HepG2 (cell line): ENCODE data around the gene ASXL1. TPM values are rescaled to one million over a fixed set of nuclear protein-coding genes. Genes with fewer than 3 reads are reported as not detected.

Experiments
- CBX5 ChIP-seq: sonication (generic); formaldehyde crosslinking; IDR thresholded peaks from 2 replicates; pipeline ENCODE4 v1.4.0; 2020; ENCODE audit warnings: missing genetic modification reagents, borderline replicate concordance
- CENPT ChIP-seq: sonication (generic); formaldehyde crosslinking; IDR thresholded peaks from 2 replicates; pipeline ENCODE4 v1.8.0; 2022; ENCODE audit warnings: low read depth, mild to moderate bottlenecking, moderate library complexity, missing genetic modification reagents
- GZF1 ChIP-seq: sonication (generic); formaldehyde crosslinking; IDR thresholded peaks from 2 replicates; pipeline ENCODE4 v1.5.1; 2020; ENCODE audit warnings: mild to moderate bottlenecking, missing genetic modification reagents
- ISL2 ChIP-seq: sonication (generic); formaldehyde crosslinking; IDR thresholded peaks from 2 replicates; pipeline ENCODE4 v1.5.0; 2020; ENCODE audit warnings: missing genetic modification reagents
- MAFF ChIP-seq: IDR thresholded peaks from 2 replicates; pipeline ENCODE4 v1.6.1; 2011; ENCODE audit warnings: low read depth, low read length, improper control_type of control experiment
- RBM39 ChIP-seq: fragments of 200-400 bp; formaldehyde crosslinking; IDR thresholded peaks from one replicate; pipeline ENCODE4 v1.6.1; 2018; ENCODE audit warnings: antibody characterized with exemption, mild to moderate bottlenecking, low read depth, low read length; ENCODE audit not compliant: poor library complexity, severe bottlenecking
- SMARCE1 ChIP-seq: fragments of 450-650 bp; IDR thresholded peaks from 2 replicates; pipeline ENCODE4 v1.6.1; 2017; ENCODE audit warnings: borderline replicate concordance
- TBX3 ChIP-seq: fragments of 450-650 bp; IDR thresholded peaks from 2 replicates; pipeline ENCODE4 v1.6.1; 2017; ENCODE audit warnings: antibody characterized with exemption, mild to moderate bottlenecking, inconsistent platforms, borderline replicate concordance
- ZC3H4 ChIP-seq: sonication (generic); formaldehyde crosslinking; IDR thresholded peaks from 2 replicates; pipeline ENCODE4 v1.4.0; 2020; ENCODE audit warnings: missing genetic modification reagents, borderline replicate concordance
- ZFYVE20 ChIP-seq: sonication (generic); formaldehyde crosslinking; IDR thresholded peaks from 2 replicates; pipeline ENCODE4 v1.8.0; 2023; ENCODE audit warnings: low read depth, mild to moderate bottlenecking, moderate library complexity, missing genetic modification reagents, borderline replicate concordance
- ZNF350 ChIP-seq: sonication (generic); formaldehyde crosslinking; IDR thresholded peaks from 2 replicates; pipeline ENCODE4 v1.4.0; 2020; ENCODE audit warnings: mild to moderate bottlenecking, low read depth, missing genetic modification reagents, borderline replicate concordance
- ZNF841 ChIP-seq: sonication (generic); formaldehyde crosslinking; IDR thresholded peaks from 2 replicates; pipeline ENCODE4 v1.8.1; 2023; ENCODE audit warnings: missing genetic modification reagents, borderline replicate concordance
- ZNF879 ChIP-seq: sonication (generic); formaldehyde crosslinking; IDR thresholded peaks from 2 replicates; pipeline ENCODE4 v1.8.1; 2023; ENCODE audit warnings: missing genetic modification reagents
- polyA plus RNA-seq, 8 experiments: library from polyadenylated mRNA; depleted of rRNA in 3 of 8; stranded (reverse) in 7 of 8; unstranded in 1 of 8; fragments of >200 nt; fragmentation: Illumina TruSeq in 4 of 8; extraction: Trizol in 4 of 8; gene quantifications; 2 replicates each; pipeline versions ENCODE4 v1.2.1 to v1.2.3, GENCODE V29; 2011 to 2016; ENCODE audit warnings: low read depth in 4 of 8, missing spikeins in 1 of 8, mixed read lengths in 1 of 8; ENCODE audit not compliant: insufficient read depth in 1 of 8
- total RNA-seq, 5 experiments: library from RNA; depleted of rRNA; stranded (reverse); fragments of >200 nt; fragmentation: Illumina TruSeq; extraction: Trizol; gene quantifications; 2 replicates each; pipeline ENCODE4 v1.2.3, GENCODE V29; 2016; ENCODE audit warnings: low read depth in 1 of 5
- TF ChIP-seq, protein P1 (sequence below): sonication (generic); formaldehyde crosslinking; IDR thresholded peaks from 2 replicates; pipeline ENCODE4 v1.5.1; 2020; ENCODE audit warnings: mild to moderate bottlenecking, missing genetic modification reagents, borderline replicate concordance
- TF ChIP-seq, protein P2 (sequence below): IDR thresholded peaks from 2 replicates; pipeline ENCODE4 v1.6.1; 2016; ENCODE audit warnings: low read depth, borderline replicate concordance
- TF ChIP-seq, protein P3 (sequence below): sonication (generic); formaldehyde crosslinking; IDR thresholded peaks from 2 replicates; pipeline ENCODE4 v1.4.0; 2020; ENCODE audit warnings: missing genetic modification reagents
- TF ChIP-seq, protein P4 (sequence below): IDR thresholded peaks from 2 replicates; pipeline ENCODE4 v1.6.1; 2016; ENCODE audit warnings: low read depth, missing genetic modification reagents, missing compliant biosample characterization
- TF ChIP-seq, protein P5 (sequence below): sonication (generic); formaldehyde crosslinking; IDR thresholded peaks from 2 replicates; pipeline ENCODE4; 2020; ENCODE audit warnings: missing genetic modification reagents, mild to moderate bottlenecking, borderline replicate concordance

The ASXL1 gene
- total and polyA plus RNA-seq, 2 of the 13 experiments (the other 11 are each of a cell fraction or from before 2014, with no cell fraction given): 62.1 to 74.8 TPM

DNA sequence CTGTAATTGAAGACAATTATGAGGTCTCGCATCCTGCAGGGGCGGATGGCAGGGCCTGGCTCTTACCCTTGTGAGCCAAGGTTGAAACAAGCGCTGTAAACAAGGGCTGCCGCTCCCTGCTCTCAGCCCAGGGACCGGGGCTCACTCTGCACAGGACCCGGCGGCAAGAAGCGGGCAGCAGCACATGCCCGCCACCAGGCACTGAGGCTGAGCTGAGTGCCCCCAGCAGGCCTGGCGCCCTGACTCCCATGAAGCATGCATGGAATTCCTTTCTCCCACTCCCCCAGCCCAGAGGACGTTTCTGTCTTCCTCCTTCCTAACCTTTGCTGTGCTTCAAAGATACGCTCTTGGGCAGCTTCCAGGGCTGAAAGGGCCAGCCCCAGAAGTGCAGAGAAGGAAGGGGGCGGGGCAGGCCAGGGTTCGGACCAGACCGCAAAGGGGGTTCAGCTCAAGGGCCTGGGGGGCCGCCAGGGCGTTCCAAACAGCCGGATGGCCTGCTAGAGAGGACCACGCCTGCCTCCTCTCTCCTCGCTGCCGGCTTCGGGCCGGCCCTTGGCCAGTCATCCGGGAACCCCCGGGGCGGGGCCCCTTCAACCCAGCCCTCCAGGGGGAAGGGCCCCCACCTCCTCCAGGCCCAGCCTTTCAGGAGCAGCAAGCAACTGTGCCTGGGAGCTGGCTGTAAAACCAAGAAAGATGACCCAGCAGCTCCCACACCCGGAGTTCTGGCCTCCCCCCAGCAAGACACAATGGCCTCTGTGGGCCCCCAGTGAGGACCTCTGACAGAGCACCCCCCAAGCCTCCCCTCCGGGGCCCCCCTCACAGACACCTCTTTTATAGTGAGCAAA lies 117.1 kb downstream of the ASXL1 start (continued):
- TF ChIP-seq, protein P1, sequence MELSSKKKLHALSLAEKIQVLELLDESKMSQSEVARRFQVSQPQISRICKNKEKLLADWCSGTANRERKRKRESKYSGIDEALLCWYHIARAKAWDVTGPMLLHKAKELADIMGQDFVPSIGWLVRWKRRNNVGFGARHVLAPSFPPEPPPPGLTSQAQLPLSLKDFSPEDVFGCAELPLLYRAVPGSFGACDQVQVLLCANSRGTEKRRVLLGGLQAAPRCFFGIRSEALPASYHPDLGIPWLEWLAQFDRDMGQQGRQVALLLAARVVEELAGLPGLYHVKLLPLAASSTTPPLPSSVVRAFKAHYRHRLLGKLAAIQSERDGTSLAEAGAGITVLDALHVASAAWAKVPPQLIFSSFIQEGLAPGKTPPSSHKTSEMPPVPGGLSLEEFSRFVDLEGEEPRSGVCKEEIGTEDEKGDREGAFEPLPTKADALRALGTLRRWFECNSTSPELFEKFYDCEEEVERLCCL (CRISPR knock-in tag): no peak; the same call in 1 of the 2 replicates
- TF ChIP-seq, protein P2, sequence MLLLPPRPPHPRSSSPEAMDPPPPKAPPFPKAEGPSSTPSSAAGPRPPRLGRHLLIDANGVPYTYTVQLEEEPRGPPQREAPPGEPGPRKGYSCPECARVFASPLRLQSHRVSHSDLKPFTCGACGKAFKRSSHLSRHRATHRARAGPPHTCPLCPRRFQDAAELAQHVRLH: peak; percentile 42; the same call in 1 of the 2 replicates
- peak; percentile 14; the same call in 1 of the 2 replicates for TF ChIP-seq ZFYVE20 (CRISPR knock-in tag)
- peak; percentile 68 for TF ChIP-seq ISL2
- no peak for TF ChIP-seq ZNF879
- TF ChIP-seq GZF1 (CRISPR knock-in tag): no peak
- TF ChIP-seq ZC3H4 (CRISPR knock-in tag): no peak
- no peak for TF ChIP-seq ZNF841 (CRISPR knock-in tag)
- TF ChIP-seq, protein P3, sequence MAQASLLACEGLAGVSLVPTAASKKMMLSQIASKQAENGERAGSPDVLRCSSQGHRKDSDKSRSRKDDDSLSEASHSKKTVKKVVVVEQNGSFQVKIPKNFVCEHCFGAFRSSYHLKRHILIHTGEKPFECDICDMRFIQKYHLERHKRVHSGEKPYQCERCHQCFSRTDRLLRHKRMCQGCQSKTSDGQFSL (CRISPR knock-in tag): peak; percentile 67; the same call in 1 of the 2 replicates
- TF ChIP-seq MAFF: no peak
- TF ChIP-seq, protein P4, sequence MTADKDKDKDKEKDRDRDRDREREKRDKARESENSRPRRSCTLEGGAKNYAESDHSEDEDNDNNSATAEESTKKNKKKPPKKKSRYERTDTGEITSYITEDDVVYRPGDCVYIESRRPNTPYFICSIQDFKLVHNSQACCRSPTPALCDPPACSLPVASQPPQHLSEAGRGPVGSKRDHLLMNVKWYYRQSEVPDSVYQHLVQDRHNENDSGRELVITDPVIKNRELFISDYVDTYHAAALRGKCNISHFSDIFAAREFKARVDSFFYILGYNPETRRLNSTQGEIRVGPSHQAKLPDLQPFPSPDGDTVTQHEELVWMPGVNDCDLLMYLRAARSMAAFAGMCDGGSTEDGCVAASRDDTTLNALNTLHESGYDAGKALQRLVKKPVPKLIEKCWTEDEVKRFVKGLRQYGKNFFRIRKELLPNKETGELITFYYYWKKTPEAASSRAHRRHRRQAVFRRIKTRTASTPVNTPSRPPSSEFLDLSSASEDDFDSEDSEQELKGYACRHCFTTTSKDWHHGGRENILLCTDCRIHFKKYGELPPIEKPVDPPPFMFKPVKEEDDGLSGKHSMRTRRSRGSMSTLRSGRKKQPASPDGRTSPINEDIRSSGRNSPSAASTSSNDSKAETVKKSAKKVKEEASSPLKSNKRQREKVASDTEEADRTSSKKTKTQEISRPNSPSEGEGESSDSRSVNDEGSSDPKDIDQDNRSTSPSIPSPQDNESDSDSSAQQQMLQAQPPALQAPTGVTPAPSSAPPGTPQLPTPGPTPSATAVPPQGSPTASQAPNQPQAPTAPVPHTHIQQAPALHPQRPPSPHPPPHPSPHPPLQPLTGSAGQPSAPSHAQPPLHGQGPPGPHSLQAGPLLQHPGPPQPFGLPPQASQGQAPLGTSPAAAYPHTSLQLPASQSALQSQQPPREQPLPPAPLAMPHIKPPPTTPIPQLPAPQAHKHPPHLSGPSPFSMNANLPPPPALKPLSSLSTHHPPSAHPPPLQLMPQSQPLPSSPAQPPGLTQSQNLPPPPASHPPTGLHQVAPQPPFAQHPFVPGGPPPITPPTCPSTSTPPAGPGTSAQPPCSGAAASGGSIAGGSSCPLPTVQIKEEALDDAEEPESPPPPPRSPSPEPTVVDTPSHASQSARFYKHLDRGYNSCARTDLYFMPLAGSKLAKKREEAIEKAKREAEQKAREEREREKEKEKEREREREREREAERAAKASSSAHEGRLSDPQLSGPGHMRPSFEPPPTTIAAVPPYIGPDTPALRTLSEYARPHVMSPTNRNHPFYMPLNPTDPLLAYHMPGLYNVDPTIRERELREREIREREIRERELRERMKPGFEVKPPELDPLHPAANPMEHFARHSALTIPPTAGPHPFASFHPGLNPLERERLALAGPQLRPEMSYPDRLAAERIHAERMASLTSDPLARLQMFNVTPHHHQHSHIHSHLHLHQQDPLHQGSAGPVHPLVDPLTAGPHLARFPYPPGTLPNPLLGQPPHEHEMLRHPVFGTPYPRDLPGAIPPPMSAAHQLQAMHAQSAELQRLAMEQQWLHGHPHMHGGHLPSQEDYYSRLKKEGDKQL: no peak
- TF ChIP-seq CBX5 (CRISPR knock-in tag): peak; percentile 35; the same call in 1 of the 2 replicates
- no peak for TF ChIP-seq SMARCE1
- peak; percentile 7; the same call in 1 of the 2 replicates for TF ChIP-seq TBX3
- peak; percentile 62 for TF ChIP-seq ZNF350
- TF ChIP-seq, protein P5, sequence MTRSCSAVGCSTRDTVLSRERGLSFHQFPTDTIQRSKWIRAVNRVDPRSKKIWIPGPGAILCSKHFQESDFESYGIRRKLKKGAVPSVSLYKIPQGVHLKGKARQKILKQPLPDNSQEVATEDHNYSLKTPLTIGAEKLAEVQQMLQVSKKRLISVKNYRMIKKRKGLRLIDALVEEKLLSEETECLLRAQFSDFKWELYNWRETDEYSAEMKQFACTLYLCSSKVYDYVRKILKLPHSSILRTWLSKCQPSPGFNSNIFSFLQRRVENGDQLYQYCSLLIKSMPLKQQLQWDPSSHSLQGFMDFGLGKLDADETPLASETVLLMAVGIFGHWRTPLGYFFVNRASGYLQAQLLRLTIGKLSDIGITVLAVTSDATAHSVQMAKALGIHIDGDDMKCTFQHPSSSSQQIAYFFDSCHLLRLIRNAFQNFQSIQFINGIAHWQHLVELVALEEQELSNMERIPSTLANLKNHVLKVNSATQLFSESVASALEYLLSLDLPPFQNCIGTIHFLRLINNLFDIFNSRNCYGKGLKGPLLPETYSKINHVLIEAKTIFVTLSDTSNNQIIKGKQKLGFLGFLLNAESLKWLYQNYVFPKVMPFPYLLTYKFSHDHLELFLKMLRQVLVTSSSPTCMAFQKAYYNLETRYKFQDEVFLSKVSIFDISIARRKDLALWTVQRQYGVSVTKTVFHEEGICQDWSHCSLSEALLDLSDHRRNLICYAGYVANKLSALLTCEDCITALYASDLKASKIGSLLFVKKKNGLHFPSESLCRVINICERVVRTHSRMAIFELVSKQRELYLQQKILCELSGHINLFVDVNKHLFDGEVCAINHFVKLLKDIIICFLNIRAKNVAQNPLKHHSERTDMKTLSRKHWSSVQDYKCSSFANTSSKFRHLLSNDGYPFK: no peak
- TF ChIP-seq RBM39: peak; percentile 88
- TF ChIP-seq CENPT: no peak; the same call in 1 of the 2 replicates
